Skeletal muscle satellite cell (primary cell): Measurements from ENCODE around the gene KCND1. TPM values are rescaled to one million over a fixed set of nuclear protein-coding genes. Genes with fewer than 3 reads are reported as not detected.

Experiments used
- H3K27me3 ChIP-seq: 2 replicates; pipeline ENCODE4 v1.7.0; 2013; ENCODE audit warnings: low read length; ENCODE audit not compliant: control insufficient read depth, insufficient read depth
- H3K36me3 ChIP-seq: 2 replicates; pipeline ENCODE4 v1.7.0; 2013; ENCODE audit warnings: mild to moderate bottlenecking, control low read depth, low read length; ENCODE audit not compliant: insufficient read depth
- H3K4me1 ChIP-seq: 2 replicates; pipeline ENCODE4 v1.7.0; 2013; ENCODE audit warnings: low read length; ENCODE audit not compliant: control insufficient read depth, insufficient read depth
- H3K4me2 ChIP-seq: 2 replicates; pipeline ENCODE4 v1.7.0; 2013; ENCODE audit warnings: mild to moderate bottlenecking, low read length
- H3K4me3 ChIP-seq: 2 replicates; pipeline ENCODE4 v1.7.0; 2013; ENCODE audit warnings: low read length
- H3K9ac ChIP-seq: 2 replicates; pipeline ENCODE4 v1.7.0; 2013; ENCODE audit warnings: mild to moderate bottlenecking, low read depth, low read length, moderate library complexity
- H3K9me3 ChIP-seq: replicated peaks from 2 replicates; pipeline ENCODE4 v1.7.0; 2013; ENCODE audit warnings: mild to moderate bottlenecking, control low read depth, low read length
- total RNA-seq: library from RNA; depleted of rRNA; stranded (reverse); fragments of >200 nt; gene quantifications from 2 replicates; pipeline ENCODE4 v1.2.3, GENCODE V29; 2012; rRNA removed

The KCND1 gene
- 0.25 and 0.44 TPM in 2 replicates for total RNA-seq

DNA sequence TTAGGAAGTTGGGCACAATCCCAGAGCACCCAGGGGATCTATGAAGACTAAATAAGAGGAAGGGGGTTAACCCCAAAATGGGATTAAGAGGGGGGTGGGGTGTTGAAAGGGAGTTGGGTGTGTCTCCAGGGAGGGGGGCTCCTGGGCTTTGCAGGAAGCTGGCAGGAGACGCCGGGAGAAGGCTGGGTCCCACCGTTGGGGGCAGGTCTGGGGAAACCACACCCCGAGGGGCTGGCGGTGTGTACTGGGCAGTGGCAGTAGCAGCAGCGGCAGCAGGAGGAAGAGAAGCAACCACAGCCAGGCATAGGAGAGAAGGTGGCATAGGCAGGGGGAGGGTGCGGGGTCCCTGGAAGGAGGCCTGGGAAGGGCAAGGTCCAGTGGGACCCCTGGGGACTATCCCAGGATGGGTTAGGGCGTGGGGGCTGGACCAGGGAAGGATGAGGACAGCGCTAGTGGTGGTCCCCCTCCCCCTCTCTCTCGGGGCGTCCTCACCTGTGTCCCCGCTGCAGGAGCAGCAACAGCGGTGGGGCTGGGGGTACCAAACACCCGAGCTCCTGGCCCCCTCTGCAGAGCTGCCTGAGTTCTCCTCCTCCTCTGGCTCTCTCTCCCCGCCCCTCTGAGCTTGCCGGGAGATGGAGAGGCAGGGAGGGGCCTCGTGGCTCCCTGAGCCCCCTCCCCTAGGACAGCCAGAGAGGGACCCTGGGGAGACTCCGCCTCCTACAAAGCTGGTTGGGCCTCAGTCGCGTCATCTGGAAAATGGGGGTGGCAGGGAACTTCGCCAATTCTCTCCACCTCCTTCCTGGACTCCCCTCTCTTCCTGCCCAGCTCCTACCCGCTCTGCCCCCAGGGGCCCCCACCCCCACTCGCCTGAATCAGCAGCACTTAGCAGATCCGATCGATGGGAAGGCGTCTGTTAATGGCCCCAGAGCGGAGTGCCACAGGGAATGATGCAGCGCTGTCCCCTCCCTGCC, at the start of gene KCND1:
Gene KCND1 (minus strand): TSS at position 596 of the 971 bp plus-strand sequence. CDS start 1,573 bp downstream, outside the sequence.
- Histone ChIP-seq H3K4me3 (peak within 1 kb of the TSS; percentile 43), H3K27me3 (no peaks in the 10 kb centered on the region), H3K4me2 (peak within 1 kb of the TSS; percentile 71), H3K36me3 (peaks cover 6% of the 10 kb centered on the region), H3K9ac (no peak within 1 kb of the TSS), H3K9me3 (no peaks in the 10 kb centered on the region), H3K4me1 (peaks cover 25% of the 10 kb centered on the region)

GRCh38 chrX:49019599-49020249, 48.1 kb upstream of the KCND1 start:
- Histone ChIP-seq H3K9me3 (no peaks in the 10 kb centered on the region), H3K4me3 (no peak overlapping the region), H3K36me3 (no peaks in the 10 kb centered on the region), H3K4me2 (no peak overlapping the region), H3K4me1 (no peaks in the 10 kb centered on the region), H3K9ac (no peak overlapping the region), H3K27me3 (no peaks in the 10 kb centered on the region)

DNA sequence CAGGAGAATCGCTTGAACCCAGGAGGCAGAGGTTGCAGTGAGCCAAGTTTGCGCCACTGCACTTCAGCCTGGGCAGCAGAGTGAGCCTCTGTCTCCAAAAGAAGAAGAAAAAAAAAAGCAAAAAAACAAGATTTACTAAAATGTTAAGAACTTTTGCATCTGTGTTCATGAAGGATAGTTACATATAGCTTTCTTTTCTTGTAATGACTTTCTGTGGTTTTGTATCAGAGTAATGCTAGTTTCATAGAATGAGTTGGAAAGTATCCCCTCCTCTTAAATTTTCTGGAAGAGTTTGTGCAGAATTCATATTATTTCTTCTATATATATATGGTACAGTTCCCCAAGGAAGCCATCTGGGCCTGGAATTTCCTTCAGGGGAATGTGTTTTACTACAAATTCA, 47.4 kb upstream of the KCND1 start:
- no peak overlapping the region for H3K4me2 ChIP-seq
- no peaks in the 10 kb centered on the region for H3K36me3 ChIP-seq
- no peaks in the 10 kb centered on the region for H3K27me3 ChIP-seq
- no peak overlapping the region for H3K9ac ChIP-seq
- no peaks in the 10 kb centered on the region for H3K9me3 ChIP-seq
- no peak overlapping the region for H3K4me3 ChIP-seq
- H3K4me1 ChIP-seq: no peaks in the 10 kb centered on the region

- no peak overlapping the region for H3K4me3 ChIP-seq
- no peaks in the 10 kb centered on the region for H3K4me1 ChIP-seq
- H3K36me3 ChIP-seq: peaks cover 1% of the 10 kb centered on the region
- no peak overlapping the region for H3K4me2 ChIP-seq
- no peaks in the 10 kb centered on the region for H3K9me3 ChIP-seq
- no peaks in the 10 kb centered on the region for H3K27me3 ChIP-seq
- H3K9ac ChIP-seq: no peak overlapping the region
Observed at GRCh38 chrX:49003696-49004095, 32.1 kb upstream of the KCND1 start.

DNA sequence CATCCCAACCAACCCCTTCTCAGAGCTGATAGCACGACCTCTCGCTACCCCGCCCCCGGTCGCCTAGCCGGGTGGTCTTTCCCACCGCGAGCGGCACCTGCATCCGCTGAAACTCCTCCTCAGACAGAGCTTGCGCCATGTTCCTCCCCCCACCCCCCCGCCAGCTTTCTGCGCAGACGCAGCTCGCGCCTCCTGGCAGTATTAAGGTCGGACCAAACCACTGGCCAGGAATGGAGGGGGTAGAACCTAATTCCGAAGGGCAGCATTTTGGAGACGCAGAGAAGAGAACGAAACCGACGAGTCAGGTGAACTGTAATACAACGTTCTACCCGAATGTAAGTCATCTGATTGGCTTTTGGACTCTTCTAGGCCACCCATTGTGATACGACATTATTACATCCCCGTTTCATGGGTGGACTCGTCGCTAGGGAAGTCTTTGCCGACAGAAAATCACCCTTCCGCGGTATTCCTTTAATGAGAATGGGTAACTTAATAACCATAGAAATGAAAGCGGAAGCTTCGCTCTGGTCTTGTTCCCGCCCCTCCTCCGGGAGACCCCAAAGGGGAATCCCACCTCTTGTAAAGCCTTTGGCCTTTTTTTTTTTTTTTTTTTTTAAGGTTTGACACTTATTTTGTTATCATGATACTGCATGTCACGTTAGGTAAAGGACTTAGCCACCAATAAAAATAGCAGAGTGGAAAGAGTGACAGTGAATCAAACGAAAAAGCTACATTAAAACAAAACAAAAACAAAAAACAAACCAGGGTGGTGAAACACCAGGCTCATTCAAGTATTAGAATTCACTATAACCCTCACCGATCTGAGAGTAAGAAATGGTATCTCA, 30.7 kb upstream of the KCND1 start, which contains the start of gene GRIPAP1:
Gene GRIPAP1 (minus strand): TSS at position 174 of the 845 bp plus-strand sequence. CDS start 35 bp downstream, at position 139.
- peak within 1 kb of the TSS; percentile 87 for H3K4me3 ChIP-seq

GRCh38 chrX:49001521-49002090, 30.0 kb upstream of the KCND1 start:
- Histone ChIP-seq H3K4me3 (peak overlapping the region; percentile 87), H3K9ac (peak overlapping the region; percentile 83), H3K27me3 (no peaks in the 10 kb centered on the region), H3K4me1 (no peaks in the 10 kb centered on the region), H3K9me3 (no peaks in the 10 kb centered on the region), H3K36me3 (peaks cover 12% of the 10 kb centered on the region), H3K4me2 (peak overlapping the region; percentile 73)

More for the DNA sequence above, 30.7 kb upstream of the KCND1 start, which contains the start of gene GRIPAP1:
- Histone ChIP-seq H3K9me3 (no peaks in the 10 kb centered on the region), H3K36me3 (peaks cover 10% of the 10 kb centered on the region), H3K4me2 (peak within 1 kb of the TSS; percentile 73), H3K9ac (peak within 1 kb of the TSS; percentile 83), H3K27me3 (no peaks in the 10 kb centered on the region), H3K4me1 (no peaks in the 10 kb centered on the region)

- Histone ChIP-seq H3K36me3 (peaks cover 14% of the 10 kb centered on the region), H3K27me3 (no peaks in the 10 kb centered on the region), H3K4me1 (no peaks in the 10 kb centered on the region), H3K9me3 (no peaks in the 10 kb centered on the region), H3K4me2 (peak overlapping the region; percentile 73), H3K9ac (no peak overlapping the region), H3K4me3 (no peak overlapping the region)
Observed at GRCh38 chrX:49000636-49001035, 29.0 kb upstream of the KCND1 start.

- Histone ChIP-seq H3K36me3 (peaks cover 14% of the 10 kb centered on the region), H3K4me1 (no peaks in the 10 kb centered on the region), H3K27me3 (no peaks in the 10 kb centered on the region), H3K4me3 (no peak overlapping the region), H3K9ac (no peak overlapping the region), H3K4me2 (no peak overlapping the region), H3K9me3 (no peaks in the 10 kb centered on the region)
Observed at GRCh38 chrX:48999030-48999429, 27.4 kb upstream of the KCND1 start.

GRCh38 chrX:48998391-48998790, 26.7 kb upstream of the KCND1 start:
- Histone ChIP-seq H3K9ac (no peak overlapping the region), H3K4me2 (no peak overlapping the region), H3K36me3 (peaks cover 14% of the 10 kb centered on the region), H3K27me3 (no peaks in the 10 kb centered on the region), H3K9me3 (no peaks in the 10 kb centered on the region), H3K4me3 (no peak overlapping the region), H3K4me1 (no peaks in the 10 kb centered on the region)

GRCh38 chrX:48997865-48998264, 26.2 kb upstream of the KCND1 start:
- H3K27me3 ChIP-seq: no peaks in the 10 kb centered on the region
- H3K4me1 ChIP-seq: no peaks in the 10 kb centered on the region
- no peak overlapping the region for H3K4me3 ChIP-seq
- H3K36me3 ChIP-seq: peaks cover 14% of the 10 kb centered on the region
- no peak overlapping the region for H3K4me2 ChIP-seq
- H3K9ac ChIP-seq: no peak overlapping the region
- H3K9me3 ChIP-seq: no peaks in the 10 kb centered on the region
